Metanephros (tissue), 2 donors: ENCODE data around the gene KRT3. TPM values are rescaled to one million over a fixed set of nuclear protein-coding genes. Genes with fewer than 3 reads are reported as not detected.

Experiments
- small RNA-seq: library from RNA; depleted of rRNA; stranded (forward); fragments of <200 nt; gene quantifications from one replicate; pipeline ENCODE3, GENCODE V24; 2014; ENCODE audit warnings: low replicate concordance
- total RNA-seq: library from RNA; depleted of rRNA; stranded (reverse); fragments of >200 nt; gene quantifications from one replicate; pipeline ENCODE4 v1.2.3, GENCODE V29; 2014

The KRT3 gene
- total RNA-seq: not detected

GRCh38 chr12:52795694-52796428, at the start of gene KRT3:
KRT3 (minus strand) TSS chr12:52796117; CDS start chr12:52796042, 75 bp downstream.

GRCh38 chr12:52833922-52834726, 38.2 kb upstream of the KRT3 start, which contains the start of gene KRT79:
KRT79 (minus strand) TSS chr12:52834311; CDS start chr12:52834260, 51 bp downstream.

GRCh38 chr12:52813885-52814709, 18.2 kb upstream of the KRT3 start, which contains the start of gene KRT4:
KRT4 (minus strand) TSS chr12:52814116; CDS start chr12:52814058, 58 bp downstream.

GRCh38 chr12:52776913-52777395, 19.0 kb downstream of the KRT3 start, which contains the start of gene KRT76:
KRT76 (minus strand) TSS chr12:52777345; CDS start chr12:52777291, 54 bp downstream.

Small RNA genes lying within 50 kb of the gene (small RNA-seq; reads per million reads assigned to genes)
- not detected for gene AC107016.2

Other genes starting within 250 kb of the KRT3 start
- gene KRT71, start 243.0 kb downstream of the KRT3 start, total RNA-seq: 0.29 TPM
- not detected for gene KRT74, start 222.3 kb downstream of the KRT3 start, total RNA-seq
- gene KRT72, start 194.7 kb downstream of the KRT3 start, total RNA-seq: not detected
- gene KRT73, start 177.6 kb downstream of the KRT3 start, total RNA-seq: not detected
- not detected for gene KRT2, start 143.9 kb downstream of the KRT3 start, total RNA-seq
- 2.2 TPM for gene KRT1, start 115.7 kb downstream of the KRT3 start, total RNA-seq
- gene KRT77, start 92.6 kb downstream of the KRT3 start, total RNA-seq: not detected
- gene KRT76, start 18.8 kb downstream of the KRT3 start, total RNA-seq: not detected
- gene KRT4, start 18.0 kb upstream of the KRT3 start, total RNA-seq: 0.29 TPM
- not detected for gene KRT79, start 38.2 kb upstream of the KRT3 start, total RNA-seq
- gene KRT78, start 52.9 kb upstream of the KRT3 start, total RNA-seq: not detected
- 177 TPM for gene KRT8, start 109.0 kb upstream of the KRT3 start, total RNA-seq
- gene KRT18, start 153.0 kb upstream of the KRT3 start, total RNA-seq: 109 TPM
- gene EIF4B, start 210.3 kb upstream of the KRT3 start, total RNA-seq: 612 TPM